DMS114 treated with DMSO at 0.1 percent for 48 hours (cell line): ENCODE results near the gene ADPRH.

Experiments
- DNase-seq: peaks from one replicate; lab custom pipeline; 2025; ENCODE audit not compliant: unreplicated experiment; lab: John Stamatoyannopoulos, UW

The ADPRH gene

DNA sequence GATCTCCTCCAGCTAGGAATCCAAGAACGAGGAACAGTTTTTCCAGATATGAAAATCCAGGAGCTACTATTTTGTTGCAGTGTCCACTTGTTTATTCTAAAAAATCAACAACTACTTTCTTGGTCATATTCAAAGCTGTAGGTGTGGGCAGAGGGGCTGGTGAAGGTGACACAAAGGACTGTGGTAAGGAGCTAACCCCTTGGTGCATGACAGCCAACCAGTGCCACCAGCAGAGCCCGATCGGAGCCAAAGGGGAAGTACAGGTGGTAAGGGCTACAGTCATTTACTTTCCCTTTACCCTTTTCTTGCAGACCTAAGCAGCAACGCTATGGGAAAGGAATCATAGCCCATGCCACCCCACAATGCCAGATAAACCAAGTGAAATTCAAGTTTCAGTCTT is 49.1 kb downstream of the ADPRH start:
- no peak for DNase-seq

DNA sequence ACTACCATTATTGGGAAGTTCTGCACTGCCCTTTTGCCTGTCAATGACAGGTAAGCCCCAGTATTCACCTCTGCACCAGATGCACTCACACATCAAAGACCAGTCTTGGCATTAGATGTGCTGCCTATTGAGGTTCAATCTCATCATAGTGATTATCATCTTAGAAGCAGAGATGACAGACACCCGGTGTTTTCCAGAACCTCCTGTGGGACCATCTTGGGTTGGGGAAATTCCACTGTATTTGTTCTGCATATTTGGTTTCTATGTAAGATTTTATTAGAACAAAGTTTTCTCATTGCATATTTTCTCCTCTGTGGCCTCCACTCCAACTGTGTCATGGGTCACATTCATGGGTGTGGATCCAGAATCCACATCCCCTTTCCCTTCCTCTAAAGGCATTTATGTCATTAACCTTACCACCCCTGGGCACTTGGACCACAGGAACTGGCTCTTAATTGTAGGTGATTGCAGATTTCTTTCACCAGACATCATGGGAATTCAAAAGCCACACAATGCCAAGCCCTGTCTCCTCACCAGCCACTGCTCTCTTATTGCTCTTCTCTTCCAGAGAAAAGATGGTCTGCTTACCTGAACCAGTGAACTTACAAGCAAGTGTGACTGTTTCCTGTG is 49.6 kb downstream of the ADPRH start:
- no peak for DNase-seq

DNA sequence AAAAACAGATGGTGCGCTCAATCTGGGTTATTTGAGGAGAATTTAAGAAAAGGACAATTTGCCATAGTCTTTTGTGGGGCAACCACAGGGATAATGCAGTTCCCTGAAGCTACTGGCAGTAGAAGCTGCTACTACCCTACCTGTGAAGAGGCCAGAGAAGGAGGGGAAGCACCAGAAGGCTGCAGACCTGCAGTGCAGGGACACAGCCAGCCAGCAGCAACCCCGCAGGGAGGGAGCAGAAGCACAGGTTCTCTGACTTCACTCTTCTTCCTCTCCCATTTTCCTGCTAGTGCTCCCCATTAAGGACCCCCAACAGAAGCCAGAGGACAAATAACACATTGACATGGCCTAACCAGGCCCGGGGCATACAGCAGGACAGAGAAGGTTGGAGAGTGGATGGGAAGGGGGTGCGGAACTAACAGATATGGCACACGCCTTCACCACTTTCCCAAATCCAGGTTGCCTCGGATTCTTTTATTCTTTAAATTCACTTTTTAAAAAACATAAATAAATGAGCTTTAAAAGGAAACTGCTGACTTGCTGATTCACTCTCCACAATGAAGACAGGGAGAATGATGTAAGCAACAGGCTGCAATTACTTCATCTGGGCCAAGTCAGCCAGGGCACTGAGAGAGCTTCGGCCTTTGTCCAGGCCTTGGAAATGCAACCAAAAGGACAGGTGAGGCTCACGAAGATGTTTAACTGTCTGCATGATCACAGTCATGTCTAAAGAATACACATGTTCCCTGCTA is 51.0 kb downstream of the ADPRH start:
- DNase-seq: no peak

DNA sequence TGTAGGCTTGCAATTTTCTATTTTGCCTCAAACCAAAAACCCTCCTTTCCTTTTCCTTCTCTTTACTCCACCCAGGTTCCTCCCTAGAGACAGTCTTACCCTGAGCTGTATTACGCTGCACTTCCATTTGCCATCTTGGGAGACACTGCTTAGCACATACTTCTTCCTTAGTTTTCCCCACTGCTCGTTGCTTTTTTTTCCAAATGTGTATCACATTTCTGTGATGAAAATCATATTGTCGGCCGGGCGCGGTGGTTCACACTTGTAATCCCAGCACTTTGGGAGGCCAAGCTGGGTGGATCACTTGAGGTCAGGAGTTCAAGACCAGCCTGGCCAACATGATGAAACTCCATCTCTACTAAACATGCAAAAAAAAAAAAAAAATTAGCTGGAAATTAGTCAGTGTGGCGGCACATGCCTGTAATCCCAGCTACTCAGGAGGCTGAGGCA is 51.6 kb downstream of the ADPRH start:
- no peak for DNase-seq

DNA sequence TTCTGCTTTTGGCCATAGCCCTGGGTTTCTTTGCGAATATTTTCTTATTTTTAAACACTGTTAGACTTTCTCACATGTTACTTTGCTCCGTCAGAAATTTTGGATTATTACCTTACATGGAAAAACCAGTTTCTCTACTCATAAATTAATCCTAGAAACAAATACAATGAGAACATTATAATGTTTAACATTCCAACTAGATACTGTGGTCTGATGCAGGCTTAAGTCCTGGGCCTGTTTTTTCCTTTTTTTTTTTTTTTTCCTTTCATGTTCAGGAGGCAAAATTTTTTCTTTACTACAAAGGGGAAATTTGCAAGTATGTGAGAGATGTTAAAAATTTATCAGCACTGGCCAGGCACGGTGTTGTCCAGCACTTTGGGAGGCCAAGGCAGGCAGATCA is 52.2 kb downstream of the ADPRH start:
- no peak for DNase-seq

DNA sequence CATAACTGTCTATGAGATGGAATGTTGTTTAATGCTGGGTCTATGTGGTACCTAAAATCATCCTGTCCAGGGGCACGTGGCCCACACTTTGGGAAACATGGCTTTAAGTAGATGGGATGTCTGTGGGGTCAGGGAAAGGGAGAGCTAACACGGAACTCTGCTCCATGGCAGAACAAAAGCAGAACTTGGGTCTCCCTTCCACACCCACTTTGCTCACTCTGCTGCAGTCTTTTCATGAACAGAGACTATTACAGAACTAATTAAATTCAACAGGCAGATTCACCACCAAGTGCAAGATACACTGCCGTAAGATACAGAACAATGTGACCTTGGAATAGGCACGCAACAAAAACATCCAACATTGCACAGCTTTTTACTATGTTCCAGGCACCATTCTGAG is 52.9 kb downstream of the ADPRH start:
- DNase-seq: no peak

DNA sequence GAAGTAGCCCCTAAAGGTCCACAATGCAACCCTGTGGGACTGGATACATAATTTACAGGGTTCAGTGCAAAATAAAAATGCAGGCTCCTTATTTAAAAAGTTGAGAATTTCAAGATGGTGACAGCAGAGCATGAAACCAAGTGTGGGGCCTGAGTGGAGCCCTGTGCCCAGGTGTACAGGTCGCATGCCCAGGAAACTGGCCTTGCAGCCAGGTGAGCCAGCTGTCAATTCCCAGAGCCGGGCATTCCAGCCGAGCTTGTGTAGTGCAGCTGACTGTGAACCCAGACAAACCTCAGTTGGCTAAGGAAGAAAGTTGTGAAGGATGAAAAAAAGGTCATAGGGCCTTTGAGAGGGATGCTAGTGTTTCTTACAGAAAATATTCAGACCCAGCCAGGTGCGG is 53.5 kb downstream of the ADPRH start:
- no peak for DNase-seq

DNA sequence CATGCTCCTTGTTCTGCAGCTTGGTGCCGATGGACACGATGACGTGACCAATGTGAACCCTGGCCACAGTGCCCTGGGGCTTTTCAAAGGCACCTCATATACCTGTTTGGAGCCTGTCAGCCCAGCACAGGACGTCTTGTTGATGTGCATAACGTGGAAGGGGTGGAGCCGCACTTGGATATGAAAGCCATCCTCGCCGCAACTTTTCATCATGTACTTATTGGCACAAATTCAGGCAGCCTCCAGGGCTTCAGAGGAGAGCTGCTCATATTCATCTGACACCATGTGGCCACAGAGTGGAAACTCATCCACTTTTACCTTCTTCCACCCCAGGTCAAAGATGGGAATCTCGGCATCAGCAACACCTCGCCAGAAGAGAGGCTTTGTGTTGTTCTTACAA is 56.4 kb downstream of the ADPRH start:
- DNase-seq: no peak

DNA sequence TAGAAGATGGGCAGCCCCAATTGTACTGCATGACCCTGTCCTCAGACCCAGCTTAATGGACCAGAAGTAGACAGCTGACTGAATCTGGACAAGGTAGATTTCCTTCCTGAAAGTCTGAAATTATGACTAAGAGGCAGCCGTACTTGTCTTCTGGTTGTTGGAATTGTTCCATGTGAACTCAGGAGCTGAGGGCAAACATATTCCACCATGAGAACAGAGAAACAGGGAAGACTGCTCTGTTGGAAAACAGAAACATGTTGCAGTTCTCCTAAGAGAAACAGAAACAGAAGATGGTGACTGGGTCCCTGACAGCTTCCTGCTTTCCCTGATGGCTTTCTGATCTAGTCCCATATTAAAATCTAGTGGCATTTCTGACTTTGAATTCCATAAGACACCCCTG is 57.0 kb downstream of the ADPRH start:
- DNase-seq: no peak

DNA sequence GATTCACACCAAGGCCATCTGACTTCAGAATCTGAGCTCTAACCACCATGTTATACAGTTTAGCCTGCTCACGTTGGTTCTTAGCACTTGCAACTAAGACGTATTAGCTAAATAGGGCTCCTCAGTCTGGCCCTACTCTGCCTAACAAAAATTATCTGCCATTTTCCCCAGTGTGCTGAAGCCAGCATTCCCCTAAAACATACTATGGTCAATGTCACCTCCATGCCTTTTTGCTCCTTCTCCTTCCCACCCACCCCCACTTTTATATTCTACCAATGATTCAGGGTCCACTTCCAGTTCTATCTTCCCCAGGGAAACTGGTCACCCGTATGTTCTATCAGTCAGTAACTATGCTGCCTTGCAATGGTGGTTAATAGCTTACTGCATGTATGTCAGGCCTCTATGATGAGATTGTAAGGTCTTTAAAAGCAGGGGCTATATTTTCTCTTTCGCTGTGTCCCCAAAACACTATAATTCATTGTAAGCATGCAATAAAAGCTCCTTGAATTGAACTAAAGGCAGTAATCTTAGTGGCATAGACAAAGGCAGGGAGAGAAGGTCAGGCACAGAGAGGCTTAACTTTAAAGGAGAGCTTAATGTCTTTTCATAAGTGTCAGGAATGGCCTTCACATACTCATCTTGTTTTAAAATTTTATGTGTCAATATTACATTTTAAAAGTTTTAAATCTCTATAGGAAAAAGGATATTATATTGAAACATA is 57.8 kb downstream of the ADPRH start:
- no peak for DNase-seq

DNA sequence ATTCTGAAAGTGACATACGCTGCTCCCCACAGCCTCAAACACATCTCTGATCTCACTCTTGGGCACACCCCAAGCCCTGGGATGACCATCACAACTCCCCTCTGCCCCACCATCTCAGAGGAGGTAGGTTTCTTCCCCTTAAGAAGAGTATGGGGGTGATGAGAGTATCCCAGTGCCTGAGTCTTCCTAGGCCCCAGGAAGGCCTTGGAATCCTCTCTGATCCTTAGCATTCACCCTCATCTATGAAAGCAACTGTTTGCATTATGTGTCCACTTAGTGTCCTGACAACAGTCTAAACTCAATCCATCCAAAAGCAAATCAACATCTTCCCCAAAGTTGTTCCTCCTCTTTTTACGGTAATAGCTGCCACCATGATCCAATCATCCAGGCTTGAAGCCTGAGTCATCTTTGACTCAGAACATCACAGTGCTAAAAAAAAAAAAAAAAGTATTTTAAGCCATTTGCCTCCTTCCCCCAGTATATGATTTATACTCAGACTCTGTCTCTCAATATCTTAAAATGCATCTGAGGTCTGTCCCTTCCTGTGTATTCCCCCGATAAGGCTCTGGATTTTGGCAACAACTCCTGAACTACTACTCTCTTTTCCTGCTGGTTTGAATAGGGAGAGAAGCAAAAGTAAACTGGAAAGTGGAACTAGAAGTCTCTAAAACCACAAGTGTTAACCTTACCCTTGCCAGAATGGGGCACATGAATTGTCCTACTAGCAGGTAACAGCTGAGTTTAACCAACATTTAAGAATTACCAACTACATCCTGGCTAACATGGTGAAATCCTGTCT is 58.6 kb downstream of the ADPRH start:
- no peak for DNase-seq
